ENCODE results near the gene GATD1.

Gene GATD1

DNA sequence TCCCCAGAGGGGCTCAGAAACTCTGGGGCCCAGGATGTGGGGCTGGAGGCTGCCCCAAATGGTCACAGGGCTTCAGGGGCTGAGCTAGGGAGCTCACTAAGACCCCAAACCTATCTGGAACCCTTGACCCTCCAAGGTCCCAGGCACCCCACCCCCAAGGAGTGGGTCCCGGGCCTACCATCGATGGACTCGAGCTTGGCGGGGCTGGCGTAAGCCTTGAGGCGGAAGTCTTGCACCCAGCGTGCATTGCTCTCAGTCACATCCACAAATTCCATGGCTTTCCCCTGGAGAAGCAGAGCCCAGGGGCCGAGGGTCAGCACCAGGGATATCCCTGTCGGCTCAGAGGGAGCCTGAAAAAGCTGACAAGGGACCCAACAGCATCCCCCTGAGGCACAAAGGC lies 3.5 kb downstream of the GATD1 start:
- H3K4me3 ChIP-seq (ENCODE audit: low read length): no peak overlapping the region
- TF ChIP-seq, protein P1, sequence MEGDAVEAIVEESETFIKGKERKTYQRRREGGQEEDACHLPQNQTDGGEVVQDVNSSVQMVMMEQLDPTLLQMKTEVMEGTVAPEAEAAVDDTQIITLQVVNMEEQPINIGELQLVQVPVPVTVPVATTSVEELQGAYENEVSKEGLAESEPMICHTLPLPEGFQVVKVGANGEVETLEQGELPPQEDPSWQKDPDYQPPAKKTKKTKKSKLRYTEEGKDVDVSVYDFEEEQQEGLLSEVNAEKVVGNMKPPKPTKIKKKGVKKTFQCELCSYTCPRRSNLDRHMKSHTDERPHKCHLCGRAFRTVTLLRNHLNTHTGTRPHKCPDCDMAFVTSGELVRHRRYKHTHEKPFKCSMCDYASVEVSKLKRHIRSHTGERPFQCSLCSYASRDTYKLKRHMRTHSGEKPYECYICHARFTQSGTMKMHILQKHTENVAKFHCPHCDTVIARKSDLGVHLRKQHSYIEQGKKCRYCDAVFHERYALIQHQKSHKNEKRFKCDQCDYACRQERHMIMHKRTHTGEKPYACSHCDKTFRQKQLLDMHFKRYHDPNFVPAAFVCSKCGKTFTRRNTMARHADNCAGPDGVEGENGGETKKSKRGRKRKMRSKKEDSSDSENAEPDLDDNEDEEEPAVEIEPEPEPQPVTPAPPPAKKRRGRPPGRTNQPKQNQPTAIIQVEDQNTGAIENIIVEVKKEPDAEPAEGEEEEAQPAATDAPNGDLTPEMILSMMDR (conservative IDR thresholded peaks at IDR 0.05; ENCODE audit: low read depth, low read length): no peak
- no peak for DNase-seq (ENCODE audit: low read depth)

- no peak overlapping the region for H3K4me3 ChIP-seq (ENCODE audit: low read length)
- TF ChIP-seq, protein P1 (conservative IDR thresholded peaks at IDR 0.05; ENCODE audit: low read depth, low read length): no peak
- no peak for DNase-seq (ENCODE audit: low read depth)
These were observed 3.9 kb downstream of the GATD1 start for GRCh38 chr11:773425-773824.

DNA sequence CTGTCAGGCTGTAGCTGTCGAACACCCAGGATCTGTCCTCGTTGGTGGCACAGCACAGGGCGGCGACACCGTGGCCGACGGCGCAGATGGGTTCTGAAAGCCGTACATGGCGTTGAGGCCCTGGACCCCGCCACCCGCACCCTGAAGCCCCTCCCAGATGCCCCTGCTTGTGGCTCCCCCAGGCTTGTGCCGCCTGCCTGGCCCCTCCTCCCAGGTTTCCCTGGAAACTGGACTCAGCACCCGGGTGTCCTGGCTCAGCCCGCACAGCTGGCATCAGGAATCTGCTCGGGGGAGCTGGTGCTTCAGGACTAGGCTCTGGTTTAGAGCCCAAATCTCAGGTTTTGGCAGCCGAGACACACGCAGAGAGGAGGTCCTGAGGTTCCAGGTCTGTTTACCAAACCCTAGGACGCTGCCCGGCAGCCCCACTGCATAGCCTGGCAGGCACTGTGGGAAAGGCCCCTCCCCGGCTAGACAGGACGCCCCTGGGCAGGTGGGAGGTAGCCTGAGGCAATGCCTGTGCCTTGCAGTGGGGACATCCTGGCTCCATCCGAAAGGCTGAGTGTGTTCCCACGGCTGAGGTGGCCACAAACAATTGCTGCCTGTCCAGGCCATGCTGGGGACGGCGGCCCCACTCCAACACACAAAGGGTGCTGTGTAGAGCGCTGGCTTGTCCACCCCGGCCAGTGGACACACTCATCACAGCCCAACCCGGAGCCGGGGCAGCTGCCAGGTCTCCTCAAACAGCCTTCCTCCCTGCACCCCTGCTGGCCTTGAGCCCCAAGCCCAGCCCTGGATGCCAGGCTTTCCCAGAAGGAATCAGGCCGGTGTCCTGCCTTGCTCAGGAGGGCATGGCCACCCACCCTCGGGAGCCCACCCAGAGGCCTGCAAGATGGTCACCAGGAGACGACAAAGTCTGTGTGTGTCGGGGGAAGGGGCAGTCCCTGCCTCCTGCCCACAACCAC lies 4.6 kb downstream of the GATD1 start:
- H3K4me3 ChIP-seq (ENCODE audit: low read length): no peak overlapping the region
- TF ChIP-seq, protein P1 (conservative IDR thresholded peaks at IDR 0.05; ENCODE audit: low read depth, low read length): no peak
- no peak for DNase-seq (ENCODE audit: low read depth)

GRCh38 chr11:771617-772204 lies 5.6 kb downstream of the GATD1 start:
- DNase-seq (ENCODE audit: low read depth): no peak
- TF ChIP-seq, protein P1 (conservative IDR thresholded peaks at IDR 0.05; ENCODE audit: low read depth, low read length): no peak
- no peak overlapping the region for H3K4me3 ChIP-seq (ENCODE audit: low read length)

DNA sequence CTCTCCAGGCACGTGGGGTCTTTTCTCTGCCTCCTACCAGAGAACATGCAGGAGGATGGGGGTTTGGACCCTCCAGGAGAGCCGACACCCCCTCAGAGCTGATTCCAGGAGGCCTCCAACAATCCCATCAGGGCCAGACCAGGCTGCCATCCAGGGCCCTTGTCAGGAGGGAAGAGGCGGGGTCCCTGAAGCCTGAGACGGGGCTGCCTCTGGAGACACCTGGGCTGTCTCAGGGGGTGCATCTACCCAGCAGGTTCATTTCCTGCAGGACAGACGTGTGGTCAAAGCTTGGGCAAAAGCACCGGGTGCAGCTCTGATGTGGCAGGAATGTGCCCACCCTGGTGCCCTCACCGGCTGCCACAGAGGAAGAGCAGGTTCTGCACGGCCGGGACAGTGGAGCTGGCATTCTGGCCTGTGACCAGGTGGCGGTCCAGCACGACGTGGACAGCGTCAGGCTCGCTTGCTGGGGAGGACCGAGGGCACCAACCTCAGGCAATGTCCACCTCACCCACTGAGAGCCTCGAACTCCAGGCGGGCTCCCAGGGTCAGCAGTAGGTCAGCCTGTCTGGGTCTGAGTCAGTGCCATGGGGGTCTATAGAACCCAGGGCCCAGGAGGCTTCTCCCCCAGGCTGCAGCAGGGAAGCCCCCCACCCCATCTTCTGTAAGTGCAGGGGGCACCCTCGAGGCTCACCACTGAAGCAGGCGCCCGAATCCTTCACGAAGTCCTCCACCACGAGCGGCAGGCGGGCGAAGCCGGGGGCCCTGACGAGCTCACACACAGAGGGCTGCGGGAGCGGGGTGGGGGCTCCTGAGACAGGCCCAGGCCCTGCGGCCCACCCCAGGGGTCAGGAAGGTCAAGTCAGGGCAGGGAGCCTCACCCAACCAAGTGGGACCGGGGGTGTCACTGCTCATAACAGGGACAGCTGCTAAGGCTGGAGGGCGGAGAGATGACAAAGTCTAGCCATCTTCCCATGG lies 6.4 kb downstream of the GATD1 start:
- TF ChIP-seq, protein P1 (conservative IDR thresholded peaks at IDR 0.05; ENCODE audit: low read depth, low read length): no peak
- no peak overlapping the region for H3K4me3 ChIP-seq (ENCODE audit: low read length)
- no peak for DNase-seq (ENCODE audit: low read depth)

DNA sequence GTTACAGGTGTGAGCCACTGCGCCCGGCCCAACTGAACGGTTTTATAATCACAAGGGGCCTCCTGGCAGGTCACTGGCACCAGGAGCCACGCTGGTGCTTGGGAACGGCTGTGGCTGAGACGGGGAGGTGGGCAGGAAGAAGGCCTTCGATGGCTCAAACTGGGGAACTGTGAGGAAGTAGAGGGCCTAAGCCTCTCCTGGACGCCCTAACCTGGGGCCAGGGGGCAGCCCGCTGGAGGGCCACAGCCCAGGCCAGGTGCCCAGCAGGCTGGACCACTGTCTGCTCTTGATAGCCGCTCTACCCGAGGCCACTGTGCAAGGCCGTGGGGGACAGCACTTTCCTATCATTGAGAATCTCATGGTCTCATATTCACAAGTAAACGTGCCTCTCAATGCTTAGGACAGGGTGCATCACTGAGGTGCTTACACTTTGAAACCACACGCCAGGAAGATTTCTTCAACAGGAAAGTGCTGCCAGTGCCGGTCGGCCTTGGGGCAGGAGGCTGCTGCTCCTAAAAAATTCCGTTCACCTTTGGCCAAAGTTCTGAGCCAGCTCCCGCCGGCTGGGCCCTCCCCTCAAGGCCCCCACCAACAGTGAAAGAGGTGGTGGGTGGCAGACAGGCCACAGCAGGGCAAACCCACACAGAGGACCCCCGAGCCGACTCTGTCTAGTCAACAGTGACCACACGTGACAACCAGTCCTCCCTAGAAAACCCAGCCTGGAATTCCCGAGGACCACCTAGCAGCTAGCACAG lies 7.2 kb downstream of the GATD1 start:
- no peak overlapping the region for H3K4me3 ChIP-seq (ENCODE audit: low read length)
- TF ChIP-seq, protein P1 (conservative IDR thresholded peaks at IDR 0.05; ENCODE audit: low read depth, low read length): no peak
- no peak for DNase-seq (ENCODE audit: low read depth)
